SK-N-SH (cell line): ENCODE data around the gene FAXDC2. TPM values are rescaled to one million over a fixed set of nuclear protein-coding genes. Genes with fewer than 3 reads are reported as not detected.

Experiments used
- CTCF ChIA-PET: fragments of 300-600, 350-600 bp; formaldehyde crosslinking; extraction: SDS; loops from one replicate; lab custom pipeline; 2021; lab: Yijun Ruan, JAX
- POLR2A ChIA-PET: fragments of 350-600 bp; sonication (Branson Sonifier 250); formaldehyde crosslinking; extraction: SDS; loops from one replicate; lab custom pipeline; 2020; ENCODE audit warnings: antibody characterized with exemption, inconsistent platforms; lab: Yijun Ruan, JAX
- DNase-seq: peaks from one replicate; pipeline ENCODE4 v3.0.0; 2012
- H2AFZ ChIP-seq: fragments of 200-600 bp; sonication (generic); 2 replicates; pipeline ENCODE4 v1.8.1; 2016; ENCODE audit warnings: antibody characterized with exemption, mild to moderate bottlenecking, low read depth
- H3F3A ChIP-seq: fragments of 200-600 bp; sonication (generic); replicated peaks from 2 replicates; pipeline ENCODE3; 2016; ENCODE audit warnings: antibody characterized with exemption, mild to moderate bottlenecking; ENCODE audit not compliant: insufficient read depth
- H3K27ac ChIP-seq, 2 experiments: fragments of 200-500 bp in 1 of 2; fragments of 200-600 bp in 1 of 2; sonication (Bioruptor generic) in 1 of 2; sonication (generic), shearing (Covaris generic) in 1 of 2; 2 replicates each; pipeline versions ENCODE4 v1.5.1 to v1.6.1; 2014 to 2016; ENCODE audit warnings: low read depth in 2 of 2, inconsistent platforms in 1 of 2, low read length in 1 of 2, mild to moderate bottlenecking in 1 of 2, mixed read lengths in 1 of 2
- H3K27me3 ChIP-seq: fragments of 200-600 bp; sonication (generic), shearing (Covaris generic); 2 replicates; pipeline ENCODE4 v1.6.1; 2016; ENCODE audit warnings: mixed run types; ENCODE audit not compliant: insufficient read depth
- H3K36me3 ChIP-seq, 2 experiments: fragments of 200-500 bp in 1 of 2; fragments of 200-600 bp in 1 of 2; sonication (Bioruptor generic) in 1 of 2; sonication (generic) in 1 of 2; replicated peaks in 1 of 2; 2 replicates each; pipeline versions ENCODE3 to v1.5.1; 2014 to 2016; ENCODE audit warnings: low read length in 1 of 2, mild to moderate bottlenecking in 1 of 2; ENCODE audit not compliant: insufficient read depth in 2 of 2, control insufficient read depth in 1 of 2
- H3K4me1 ChIP-seq, 2 experiments: fragments of 200-500 bp in 1 of 2; fragments of 200-600 bp in 1 of 2; sonication (Bioruptor generic) in 1 of 2; sonication (generic), shearing (Covaris generic) in 1 of 2; 2 replicates each; pipeline versions ENCODE4 v1.5.1 to v1.6.1; 2014 to 2016; ENCODE audit warnings: low read depth in 1 of 2, low read length in 1 of 2, mixed run types in 1 of 2; ENCODE audit not compliant: insufficient read depth in 2 of 2, control insufficient read depth in 1 of 2
- H3K4me2 ChIP-seq: fragments of 200-600 bp; sonication (generic), shearing (Covaris generic); 2 replicates; pipeline ENCODE4 v1.6.1; 2017; ENCODE audit warnings: mixed run types
- H3K4me3 ChIP-seq, 2 experiments: fragments of 200-500 bp in 1 of 2; fragments of 200-600 bp in 1 of 2; sonication (Bioruptor generic) in 1 of 2; sonication (generic), shearing (Covaris generic) in 1 of 2; 2 replicates each; pipeline versions ENCODE4 v1.5.1 to v1.8.1; 2014 to 2016; ENCODE audit warnings: low read depth in 2 of 2, inconsistent platforms in 1 of 2, low read length in 1 of 2, mild to moderate bottlenecking in 1 of 2, mixed read lengths in 1 of 2, moderate library complexity in 1 of 2
- H3K79me2 ChIP-seq: fragments of 200-600 bp; sonication (generic); 2 replicates; pipeline ENCODE4 v1.8.1; 2017; ENCODE audit warnings: mild to moderate bottlenecking; ENCODE audit not compliant: insufficient read depth
- H3K9ac ChIP-seq: fragments of 200-600 bp; sonication (generic); 2 replicates; pipeline ENCODE4 v1.6.1; 2017; ENCODE audit warnings: mixed run types
- H3K9me2 ChIP-seq: fragments of 200-600 bp; sonication (generic); 2 replicates; pipeline ENCODE4 v1.6.1; 2017; ENCODE audit warnings: mixed run types
- H3K9me3 ChIP-seq: fragments of 200-600 bp; sonication (generic); 2 replicates; pipeline ENCODE4 v1.6.1; 2017; ENCODE audit warnings: mixed run types, mild to moderate bottlenecking, moderate library complexity
- H4K20me1 ChIP-seq: fragments of 200-600 bp; sonication (generic); 2 replicates; pipeline ENCODE4 v1.6.1; 2017; ENCODE audit warnings: mild to moderate bottlenecking, mixed run types; ENCODE audit not compliant: insufficient read depth
- CHD2 ChIP-seq: fragments of 150-350 bp; IDR thresholded peaks from 2 replicates; pipeline ENCODE4 v1.6.1; 2018; ENCODE audit warnings: low read length; ENCODE audit not compliant: partially characterized antibody
- ELF1 ChIP-seq: IDR thresholded peaks from 2 replicates; pipeline ENCODE4 v1.4.0; 2012
- FOSL2 ChIP-seq: IDR thresholded peaks from 2 replicates; pipeline ENCODE4 v1.4.0; 2012; ENCODE audit warnings: low read depth, mild to moderate bottlenecking, moderate library complexity, borderline replicate concordance
- FOXM1 ChIP-seq: IDR thresholded peaks from 2 replicates; pipeline ENCODE4 v1.4.0; 2012; ENCODE audit warnings: low read depth, mild to moderate bottlenecking
- JUND ChIP-seq: IDR thresholded peaks from 2 replicates; pipeline ENCODE4 v1.4.0; 2012
- MEF2A ChIP-seq: IDR thresholded peaks from 2 replicates; pipeline ENCODE4 v1.4.0; 2012; ENCODE audit warnings: low read depth, borderline replicate concordance
- POLR2AphosphoS5 ChIP-seq: IDR thresholded peaks from 2 replicates; pipeline ENCODE4 v1.6.1; 2012; ENCODE audit warnings: low read depth, low read length
- TAF1 ChIP-seq: IDR thresholded peaks from 2 replicates; pipeline ENCODE4 v1.6.1; 2012; ENCODE audit warnings: low read depth, mild to moderate bottlenecking, low read length, moderate library complexity, borderline replicate concordance
- TEAD4 ChIP-seq: IDR thresholded peaks from 2 replicates; pipeline ENCODE4 v1.4.0; 2012; ENCODE audit warnings: mild to moderate bottlenecking, borderline replicate concordance; ENCODE audit not compliant: insufficient read depth
- YY1 ChIP-seq: IDR thresholded peaks from 2 replicates; pipeline ENCODE4 v1.4.0; 2012; ENCODE audit warnings: low read depth, mild to moderate bottlenecking
- WGBS: methylation state at CpG from one replicate; pipeline ENCODE4 v1.1.6; 2017; ENCODE audit warnings: low lambda C conversion rate; 5-methylcytosine and 5-hydroxymethylcytosine counted together
- polyA plus RNA-seq, 3 experiments: library from polyadenylated mRNA; depleted of rRNA; stranded (reverse); fragments of >200 nt; gene quantifications; 2 replicates each; pipeline ENCODE4 v1.2.3, GENCODE V29; 2012
- TF ChIP-seq, protein P1 (sequence below): fragments of 200-600 bp; sonication (generic); IDR thresholded peaks from 2 replicates; pipeline ENCODE4 v1.6.1; 2017; ENCODE audit warnings: antibody characterized with exemption, mild to moderate bottlenecking, moderate library complexity
- TF ChIP-seq, protein P2 (sequence below): fragments of 150-350 bp; IDR thresholded peaks from 2 replicates; pipeline ENCODE4 v1.6.1; 2016; ENCODE audit warnings: mild to moderate bottlenecking, low read depth, low read length

The FAXDC2 gene
- polyA plus RNA-seq, 1 of the 3 experiments (the other 2 are of a cell fraction), result 6.0 TPM

DNA sequence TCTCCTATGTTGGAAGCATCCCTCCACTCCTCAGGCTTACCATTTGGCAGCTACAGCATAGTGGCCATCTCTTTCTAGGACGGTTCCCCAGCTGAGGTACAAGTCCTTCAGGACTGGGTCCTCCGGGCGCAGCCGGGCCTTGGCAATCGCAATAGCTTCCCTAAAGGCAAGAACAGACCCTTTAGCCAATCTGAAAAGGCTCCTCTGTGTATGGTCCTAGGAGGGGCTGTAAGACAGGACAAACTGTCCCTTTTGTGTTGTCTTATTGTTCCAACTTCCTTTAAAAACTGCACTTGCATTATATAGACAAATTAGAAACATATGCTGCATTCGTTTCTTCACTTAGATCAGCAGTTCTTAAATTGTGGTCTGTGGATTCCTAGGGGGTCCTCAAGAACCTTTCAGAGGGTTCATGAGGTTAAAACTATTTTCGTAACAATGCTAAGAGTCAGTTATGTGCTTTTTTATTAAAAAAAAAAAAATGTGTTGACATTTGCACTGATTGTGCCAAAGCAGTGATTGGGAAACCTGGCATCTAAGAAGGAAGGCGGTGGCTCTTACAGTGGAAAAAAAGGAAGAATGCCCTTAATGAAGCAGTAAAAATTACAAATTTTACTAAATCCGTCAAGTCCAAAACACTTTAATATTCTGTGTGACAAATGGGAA lies 48.9 kb upstream of the FAXDC2 start:
- Histone ChIP-seq H3K9ac (no peak overlapping the region), H3K4me2 (no peak overlapping the region), H4K20me1 (no peaks in the 10 kb centered on the region), H3K79me2 (no peaks in the 10 kb centered on the region; the same call in 1 of the 2 replicates), H3F3A (no peaks in the 10 kb centered on the region), H3K27ac (no peak overlapping the region), H3K9me2 (no peaks in the 10 kb centered on the region), H3K4me1 (no peaks in the 10 kb centered on the region), H2AFZ (no peak overlapping the region), H3K4me3 (no peak overlapping the region), H3K36me3 (peaks cover 78 to 82% of the 10 kb centered on the region in 2 experiments), H3K9me3 (no peaks in the 10 kb centered on the region), H3K27me3 (no peaks in the 10 kb centered on the region)
- no peak for DNase-seq
- 95% methylated on average over 9 of the region's 9 CpGs for WGBS
- CTCF ChIA-PET, result no interaction called here
- POLR2A ChIA-PET, result no interaction called here
- TF ChIP-seq ELF1 (no peak), YY1 (no peak), CHD2 (no peak), FOXM1 (no peak), JUND (no peak), POLR2AphosphoS5 (no peak)
- TF ChIP-seq, protein P1, sequence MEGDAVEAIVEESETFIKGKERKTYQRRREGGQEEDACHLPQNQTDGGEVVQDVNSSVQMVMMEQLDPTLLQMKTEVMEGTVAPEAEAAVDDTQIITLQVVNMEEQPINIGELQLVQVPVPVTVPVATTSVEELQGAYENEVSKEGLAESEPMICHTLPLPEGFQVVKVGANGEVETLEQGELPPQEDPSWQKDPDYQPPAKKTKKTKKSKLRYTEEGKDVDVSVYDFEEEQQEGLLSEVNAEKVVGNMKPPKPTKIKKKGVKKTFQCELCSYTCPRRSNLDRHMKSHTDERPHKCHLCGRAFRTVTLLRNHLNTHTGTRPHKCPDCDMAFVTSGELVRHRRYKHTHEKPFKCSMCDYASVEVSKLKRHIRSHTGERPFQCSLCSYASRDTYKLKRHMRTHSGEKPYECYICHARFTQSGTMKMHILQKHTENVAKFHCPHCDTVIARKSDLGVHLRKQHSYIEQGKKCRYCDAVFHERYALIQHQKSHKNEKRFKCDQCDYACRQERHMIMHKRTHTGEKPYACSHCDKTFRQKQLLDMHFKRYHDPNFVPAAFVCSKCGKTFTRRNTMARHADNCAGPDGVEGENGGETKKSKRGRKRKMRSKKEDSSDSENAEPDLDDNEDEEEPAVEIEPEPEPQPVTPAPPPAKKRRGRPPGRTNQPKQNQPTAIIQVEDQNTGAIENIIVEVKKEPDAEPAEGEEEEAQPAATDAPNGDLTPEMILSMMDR, result no peak

DNA sequence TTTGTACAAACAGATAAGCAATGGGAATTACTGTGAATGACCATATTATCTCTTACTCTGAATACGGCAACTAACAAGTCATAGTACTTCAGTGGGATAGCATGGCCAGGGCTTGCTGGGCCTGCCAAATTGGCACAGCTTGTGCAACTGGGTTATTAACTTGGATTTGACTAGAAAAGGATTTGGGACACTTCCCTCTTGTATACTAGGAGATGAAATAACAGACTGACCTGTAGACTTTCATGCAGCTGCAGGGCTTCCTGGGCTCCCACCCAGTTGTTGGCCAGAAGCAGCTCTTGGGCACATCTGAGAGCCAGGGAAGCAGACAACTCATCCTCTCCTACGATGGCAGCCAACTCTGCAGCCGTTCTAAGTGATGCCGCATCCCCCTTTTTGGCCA lies 47.8 kb upstream of the FAXDC2 start:
- Histone ChIP-seq H3K9ac (no peak overlapping the region), H3K27me3 (no peaks in the 10 kb centered on the region), H3K9me2 (no peaks in the 10 kb centered on the region), H3F3A (no peaks in the 10 kb centered on the region), H2AFZ (no peak overlapping the region), H3K4me1 (no peaks in the 10 kb centered on the region), H3K4me2 (no peak overlapping the region), H3K9me3 (no peaks in the 10 kb centered on the region), H3K79me2 (no peaks in the 10 kb centered on the region; the same call in 1 of the 2 replicates), H3K36me3 (peaks cover 68 to 84% of the 10 kb centered on the region in 2 experiments), H4K20me1 (no peaks in the 10 kb centered on the region), H3K4me3 (no peak overlapping the region), H3K27ac (no peak overlapping the region)
- WGBS, result 97% methylated on average over 4 of the region's 4 CpGs
- POLR2A ChIA-PET, result no interaction called here
- TF ChIP-seq, protein P1, result no peak
- TF ChIP-seq TAF1 (no peak), CHD2 (no peak), TEAD4 (no peak), MEF2A (no peak), FOSL2 (no peak)
- TF ChIP-seq, protein P2, sequence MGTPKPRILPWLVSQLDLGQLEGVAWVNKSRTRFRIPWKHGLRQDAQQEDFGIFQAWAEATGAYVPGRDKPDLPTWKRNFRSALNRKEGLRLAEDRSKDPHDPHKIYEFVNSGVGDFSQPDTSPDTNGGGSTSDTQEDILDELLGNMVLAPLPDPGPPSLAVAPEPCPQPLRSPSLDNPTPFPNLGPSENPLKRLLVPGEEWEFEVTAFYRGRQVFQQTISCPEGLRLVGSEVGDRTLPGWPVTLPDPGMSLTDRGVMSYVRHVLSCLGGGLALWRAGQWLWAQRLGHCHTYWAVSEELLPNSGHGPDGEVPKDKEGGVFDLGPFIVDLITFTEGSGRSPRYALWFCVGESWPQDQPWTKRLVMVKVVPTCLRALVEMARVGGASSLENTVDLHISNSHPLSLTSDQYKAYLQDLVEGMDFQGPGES, result no peak
- no peak for DNase-seq
- CTCF ChIA-PET, result no interaction called here
